Thoracic aorta (tissue), 2 donors: ENCODE results near the gene TPGS2. TPM values are rescaled to one million over a fixed set of nuclear protein-coding genes. Genes with fewer than 3 reads are reported as not detected.

Source experiments
- ATAC-seq: fragments of 150-250 bp; one replicate; pipeline ENCODE4 v1.8.0; 2017; ENCODE audit warnings: low read depth; ENCODE audit not compliant: insufficient number of reproducible peaks, low FRiP score
- DNase-seq: peaks from one replicate; pipeline ENCODE4 v3.0.0-alpha.2; 2020; ENCODE audit warnings: low spot score
- H3K27ac ChIP-seq, 2 donors: fragments of 200-600 bp; sonication (generic); 1 replicate in 1 of 2; 2 replicates in 1 of 2; pipeline ENCODE4 v1.5.1; 2016; ENCODE audit warnings: mild to moderate bottlenecking in 2 of 2, moderate library complexity in 2 of 2
- H3K27me3 ChIP-seq: fragments of 200-600 bp; sonication (generic); replicated peaks from 2 replicates; pipeline ENCODE4 v1.6.0; 2016; ENCODE audit warnings: mild to moderate bottlenecking; ENCODE audit not compliant: insufficient read depth
- H3K36me3 ChIP-seq: fragments of 200-600 bp; sonication (generic); one replicate; pipeline ENCODE4 v1.5.1; 2016
- H3K4me1 ChIP-seq, 2 donors: fragments of 200-600 bp; sonication (generic); 1 replicate in 1 of 2; 2 replicates in 1 of 2; pipeline versions ENCODE4 v1.5.1 to v1.6.0; 2016; ENCODE audit warnings: low read depth in 2 of 2, mild to moderate bottlenecking in 1 of 2; ENCODE audit not compliant: control insufficient read depth in 1 of 2
- H3K4me3 ChIP-seq: fragments of 200-600 bp; sonication (generic); 2 replicates; pipeline ENCODE4 v1.5.1; 2016; ENCODE audit warnings: mild to moderate bottlenecking
- H3K9me3 ChIP-seq: fragments of 200-600 bp; sonication (generic); 2 replicates; pipeline ENCODE4 v1.5.1; 2016
- total RNA-seq, 2 donors: library from RNA; depleted of rRNA; stranded (reverse); fragments of >200 nt; gene quantifications; one replicate each; pipeline versions ENCODE4 v1.1.0 to v1.2.3, GENCODE V29; 2016
- TF ChIP-seq, protein P1 (sequence below): fragments of 200-600 bp; sonication (generic); IDR thresholded peaks from one replicate; pipeline ENCODE4 v1.5.1; 2019; ENCODE audit warnings: antibody characterized with exemption

Gene TPGS2
- total RNA-seq, 2 donors from 2014 or later: 83.0 to 150 TPM

DNA sequence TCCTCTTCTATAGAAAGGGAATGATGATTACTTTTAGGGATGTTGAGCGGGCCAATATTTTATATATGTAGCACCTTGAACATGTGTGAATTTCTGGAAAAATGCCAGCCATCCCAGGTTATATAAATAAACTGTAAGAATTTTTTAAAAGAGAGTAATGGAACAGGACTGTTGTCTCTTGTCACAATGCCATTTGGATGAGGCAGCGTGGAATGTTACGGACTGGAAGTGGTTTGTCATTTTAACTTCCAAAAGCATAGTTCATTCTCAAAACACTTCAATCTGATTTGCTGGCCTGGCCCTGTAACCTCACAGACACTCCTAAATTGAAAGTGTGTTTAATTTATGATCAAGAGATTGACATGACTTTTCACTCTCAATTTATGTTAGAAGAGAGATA is 70.8 kb downstream of the TPGS2 start:
- ATAC-seq: no peak
- no peak overlapping the region for H3K27ac ChIP-seq

DNA sequence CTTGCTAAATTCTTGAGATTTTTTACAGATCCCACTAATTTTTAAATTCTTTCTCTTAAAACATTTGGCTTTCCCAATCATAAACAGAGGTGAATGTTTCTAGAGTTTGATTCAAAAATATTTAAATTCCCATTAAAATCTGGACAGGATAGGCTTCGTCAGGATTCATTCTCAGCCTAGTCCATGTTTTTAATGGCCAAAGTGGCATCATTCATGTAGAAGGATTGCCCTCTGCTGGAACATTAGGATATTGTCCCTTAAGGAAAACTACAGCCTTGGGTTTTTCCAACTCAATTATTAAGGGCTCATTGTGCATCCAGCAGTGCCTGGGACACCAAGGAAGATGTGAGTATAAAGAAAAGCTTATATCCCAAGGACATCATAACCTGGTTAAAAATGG is 71.7 kb downstream of the TPGS2 start:
- Histone ChIP-seq H3K36me3 (no peaks in the 10 kb centered on the region), H3K4me3 (no peak overlapping the region), H3K4me1 (peaks cover 5 to 20% of the 10 kb centered on the region in 2 donors), H3K27ac (no peak overlapping the region), H3K9me3 (no peaks in the 10 kb centered on the region), H3K27me3 (no peaks in the 10 kb centered on the region)
- DNase-seq (no peak), ATAC-seq (no peak)
- TF ChIP-seq, protein P1, sequence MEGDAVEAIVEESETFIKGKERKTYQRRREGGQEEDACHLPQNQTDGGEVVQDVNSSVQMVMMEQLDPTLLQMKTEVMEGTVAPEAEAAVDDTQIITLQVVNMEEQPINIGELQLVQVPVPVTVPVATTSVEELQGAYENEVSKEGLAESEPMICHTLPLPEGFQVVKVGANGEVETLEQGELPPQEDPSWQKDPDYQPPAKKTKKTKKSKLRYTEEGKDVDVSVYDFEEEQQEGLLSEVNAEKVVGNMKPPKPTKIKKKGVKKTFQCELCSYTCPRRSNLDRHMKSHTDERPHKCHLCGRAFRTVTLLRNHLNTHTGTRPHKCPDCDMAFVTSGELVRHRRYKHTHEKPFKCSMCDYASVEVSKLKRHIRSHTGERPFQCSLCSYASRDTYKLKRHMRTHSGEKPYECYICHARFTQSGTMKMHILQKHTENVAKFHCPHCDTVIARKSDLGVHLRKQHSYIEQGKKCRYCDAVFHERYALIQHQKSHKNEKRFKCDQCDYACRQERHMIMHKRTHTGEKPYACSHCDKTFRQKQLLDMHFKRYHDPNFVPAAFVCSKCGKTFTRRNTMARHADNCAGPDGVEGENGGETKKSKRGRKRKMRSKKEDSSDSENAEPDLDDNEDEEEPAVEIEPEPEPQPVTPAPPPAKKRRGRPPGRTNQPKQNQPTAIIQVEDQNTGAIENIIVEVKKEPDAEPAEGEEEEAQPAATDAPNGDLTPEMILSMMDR: peak; percentile 74

More for the DNA sequence above, 70.8 kb downstream of the TPGS2 start:
- peaks cover 5 to 18% of the 10 kb centered on the region in 2 donors for H3K4me1 ChIP-seq
- no peaks in the 10 kb centered on the region for H3K9me3 ChIP-seq
- no peak overlapping the region for H3K4me3 ChIP-seq
- H3K36me3 ChIP-seq: no peaks in the 10 kb centered on the region
- no peaks in the 10 kb centered on the region for H3K27me3 ChIP-seq
- no peak for DNase-seq
- TF ChIP-seq, protein P1: no peak

DNA sequence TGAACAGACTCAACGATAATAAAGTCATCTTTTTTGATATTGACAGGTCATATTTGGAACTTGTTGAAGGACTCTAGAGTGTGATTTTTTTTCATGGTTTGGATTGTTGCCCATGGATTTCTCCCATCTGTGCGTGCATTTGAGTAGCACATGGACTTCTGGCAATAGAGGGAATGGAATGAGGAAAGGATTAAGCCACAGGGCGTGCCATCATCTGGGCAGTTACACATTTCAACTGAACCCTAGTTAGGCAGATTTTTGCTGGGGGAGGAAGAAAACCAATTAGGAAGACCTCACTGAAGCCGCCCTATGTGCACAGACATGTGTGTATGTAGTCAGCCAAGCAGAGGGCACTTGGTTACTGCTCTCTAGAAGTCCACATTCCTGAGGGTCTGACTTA is 72.6 kb downstream of the TPGS2 start:
- TF ChIP-seq, protein P1: no peak
- Histone ChIP-seq H3K4me1 (peaks cover 5 to 20% of the 10 kb centered on the region in 2 donors), H3K27ac (peak overlapping the region; percentile 19 to 41), H3K4me3 (no peak overlapping the region), H3K27me3 (no peaks in the 10 kb centered on the region), H3K36me3 (no peaks in the 10 kb centered on the region), H3K9me3 (no peaks in the 10 kb centered on the region)
- ATAC-seq: no peak
- no peak for DNase-seq

DNA sequence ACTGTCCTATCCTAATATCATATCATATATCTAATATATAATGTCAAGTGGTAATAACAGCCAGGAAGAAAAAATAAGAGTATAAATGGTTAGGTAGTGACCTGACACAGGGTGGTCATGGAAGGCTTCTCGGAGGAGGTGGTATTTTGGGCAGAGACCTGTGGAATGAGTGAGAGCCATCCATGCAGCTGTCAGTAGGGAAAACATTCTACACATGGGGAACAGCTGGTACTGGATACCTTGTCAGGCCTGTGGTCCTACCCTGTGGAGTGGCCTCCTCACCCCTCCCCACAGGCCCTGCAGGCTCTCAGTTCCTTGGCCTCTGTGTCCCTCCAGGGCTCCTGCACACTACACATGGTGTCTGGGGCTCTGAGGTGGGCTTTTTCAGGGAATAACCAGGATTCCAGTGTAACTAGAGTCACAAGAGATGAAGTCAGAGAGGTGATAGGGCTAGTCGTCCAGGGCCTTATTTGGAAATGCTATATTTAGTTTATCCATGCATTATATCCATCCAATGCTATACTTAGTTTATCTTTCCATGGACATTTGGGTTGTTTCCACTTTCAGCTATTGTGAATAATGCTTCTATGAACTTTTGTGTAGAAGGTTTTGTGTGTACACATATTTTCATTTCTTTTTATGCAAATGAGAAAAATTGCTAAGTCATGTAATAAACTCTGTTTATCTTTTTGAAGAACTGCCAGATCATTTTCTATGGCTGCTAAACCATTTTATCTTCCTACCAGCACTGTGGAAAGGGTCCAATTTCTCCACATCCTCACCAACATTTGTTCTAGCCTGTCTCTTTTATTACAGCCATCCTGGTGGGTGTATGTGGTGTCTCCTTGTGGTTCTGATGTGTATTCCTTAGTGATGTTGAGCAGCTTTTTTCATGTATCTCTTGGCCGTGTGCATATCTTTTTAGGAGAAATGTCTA is 75.6 kb downstream of the TPGS2 start:
- TF ChIP-seq, protein P1: no peak
- Histone ChIP-seq H3K9me3 (no peaks in the 10 kb centered on the region), H3K36me3 (no peaks in the 10 kb centered on the region), H3K27ac (peak overlapping the region in 1 of 2 donors; percentile 34), H3K4me1 (peaks cover 5 to 20% of the 10 kb centered on the region in 2 donors), H3K4me3 (no peak overlapping the region), H3K27me3 (no peaks in the 10 kb centered on the region)
- DNase-seq (no peak), ATAC-seq (no peak)

DNA sequence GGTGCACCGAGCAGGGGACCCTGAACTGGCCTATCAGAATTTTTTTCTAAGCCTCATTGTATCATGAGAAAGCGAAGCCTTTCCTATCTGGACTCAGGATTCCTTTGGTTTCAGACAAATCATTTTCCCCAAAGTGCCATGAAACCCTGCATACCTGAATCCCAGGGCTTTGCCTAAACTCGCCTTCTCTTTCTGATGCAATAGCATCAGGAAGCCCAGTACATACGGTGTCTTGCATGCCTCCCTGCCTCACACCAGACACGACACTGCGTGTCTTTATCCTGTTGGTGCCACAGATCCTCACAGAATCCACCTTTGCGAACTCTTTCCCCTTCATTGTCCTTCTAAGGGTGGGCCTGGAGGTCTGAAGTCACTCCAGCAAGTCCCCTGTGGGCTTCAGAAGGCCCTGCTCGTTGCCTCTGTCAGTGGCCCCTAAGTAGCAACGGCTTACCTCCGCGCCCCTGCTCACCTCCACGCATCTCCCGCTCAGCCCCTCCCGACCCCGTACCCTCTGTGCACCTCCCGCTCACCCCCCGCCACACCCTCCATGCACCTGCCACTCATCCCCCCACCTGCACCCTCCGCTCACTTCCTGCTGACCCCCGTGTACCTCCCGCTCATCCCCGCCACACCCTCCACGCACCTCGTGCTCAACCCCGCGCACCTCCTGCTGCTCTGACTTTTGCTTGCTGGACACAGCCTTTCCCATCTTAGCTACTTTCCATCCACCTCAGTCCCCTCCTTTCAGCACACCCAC is 83.4 kb downstream of the TPGS2 start:
- no peak overlapping the region for H3K27ac ChIP-seq
- no peak for ATAC-seq
- H3K36me3 ChIP-seq: peaks cover 12% of the 10 kb centered on the region

More for the DNA sequence above, 83.4 kb downstream of the TPGS2 start:
- Histone ChIP-seq H3K4me1 (no peaks in the 10 kb centered on the region), H3K27me3 (no peaks in the 10 kb centered on the region), H3K4me3 (no peak overlapping the region), H3K9me3 (no peaks in the 10 kb centered on the region)
- TF ChIP-seq, protein P1: no peak
- DNase-seq: no peak
